Fibroblast of pulmonary artery (primary cell): ENCODE measurements around the gene FAM210A.
A peak's percentile ranks its signal among the peaks of the same experiment; 100 is the strongest.
"Not testable (repeated sequence)": the region's sequence is repeated elsewhere in the genome, so short reads cannot be mapped to it uniquely, and the experiment has no call there.

Experiments used
- DNase-seq: peaks from one replicate; pipeline ENCODE4 v3.0.0-alpha.2; 2010; ENCODE audit warnings: low read depth
- H3K4me3 ChIP-seq: replicated peaks from 2 replicates; pipeline ENCODE4 v1.5.1; 2011; ENCODE audit warnings: low read depth, mild to moderate bottlenecking, control low read depth, low read length, moderate library complexity
- CTCF ChIP-seq: IDR thresholded peaks from 2 replicates; pipeline ENCODE4 v1.5.1; 2011; ENCODE audit warnings: mild to moderate bottlenecking, control low read depth, low read length, inconsistent platforms; ENCODE audit errors: missing control alignments

Gene FAM210A

GRCh38 chr18:13712400-13713131 is 13.8 kb downstream of the FAM210A start:
- H3K4me3 ChIP-seq, result no peak overlapping the region
- no peak for TF ChIP-seq CTCF
- no peak for DNase-seq

GRCh38 chr18:13710414-13710831 is 15.9 kb downstream of the FAM210A start:
- DNase-seq, result no peak
- no peak for TF ChIP-seq CTCF
- no peak overlapping the region for H3K4me3 ChIP-seq

GRCh38 chr18:13703899-13704298 is 22.5 kb downstream of the FAM210A start:
- DNase-seq, result peak; percentile 20
- no peak for TF ChIP-seq CTCF
- H3K4me3 ChIP-seq, result no peak overlapping the region

GRCh38 chr18:13700153-13700552 is 26.2 kb downstream of the FAM210A start:
- no peak for TF ChIP-seq CTCF
- no peak overlapping the region for H3K4me3 ChIP-seq
- no peak for DNase-seq

GRCh38 chr18:13696961-13697360 is 29.4 kb downstream of the FAM210A start:
- no peak for TF ChIP-seq CTCF
- DNase-seq, result peak; percentile 20
- H3K4me3 ChIP-seq, result no peak overlapping the region

GRCh38 chr18:13695337-13695736 is 31.0 kb downstream of the FAM210A start:
- not testable (repeated sequence) for H3K4me3 ChIP-seq, DNase-seq

GRCh38 chr18:13690060-13690459 is 36.3 kb downstream of the FAM210A start:
- DNase-seq, H3K4me3 ChIP-seq: not testable (repeated sequence)

GRCh38 chr18:13688191-13689136 is 37.9 kb downstream of the FAM210A start:
- DNase-seq, result no peak
- no peak for TF ChIP-seq CTCF

More at GRCh38 chr18:13688191-13689136, 37.9 kb downstream of the FAM210A start:
- no peak overlapping the region for H3K4me3 ChIP-seq
